ENCODE data around the gene NHLH1.

NHLH1 gene

GRCh38 chr1:160363951-160364735 lies 2.7 kb upstream of the NHLH1 start:
- Histone ChIP-seq H3K4me1 (ENCODE audit: low read length) (no peaks in the 10 kb centered on the region), H3K9me2 (replicated peaks; ENCODE audit: insufficient read depth, low read length) (no peaks in the 10 kb centered on the region), H3F3A (ENCODE audit: insufficient read depth, low read length) (no peaks in the 10 kb centered on the region), H3K9ac (ENCODE audit: low read length) (no peak overlapping the region), H4K20me1 (ENCODE audit: insufficient read depth, low read length) (no peaks in the 10 kb centered on the region), H3K4me2 (ENCODE audit: low read depth, low read length) (no peak overlapping the region), H3K79me2 (ENCODE audit: low read length) (no peaks in the 10 kb centered on the region), H2AFZ (ENCODE audit: low read length) (no peak overlapping the region), H3K27ac (ENCODE audit: low read length) (no peak overlapping the region), H3K4me3 (ENCODE audit: low read length) (no peak overlapping the region), H3K27me3 (replicated peaks; ENCODE audit: insufficient read depth, low read length) (no peaks in the 10 kb centered on the region), H3K36me3 (replicated peaks; ENCODE audit: insufficient read depth, low read length) (no peaks in the 10 kb centered on the region), H3K9me3 (replicated peaks; ENCODE audit: insufficient read depth, low read length) (no peaks in the 10 kb centered on the region)
- no peak for DNase-seq
- TF ChIP-seq EZH2phosphoT487 (IDR thresholded peaks at IDR 0.05; ENCODE audit: low read length) (no peak), CTCF (IDR thresholded peaks at IDR 0.05; ENCODE audit: low read length) (no peak), EZH2 (optimal IDR thresholded peaks at IDR 0.05; ENCODE audit: low read depth, low read length) (no peak)

- Histone ChIP-seq H3F3A (ENCODE audit: insufficient read depth, low read length) (no peaks in the 10 kb centered on the region), H3K4me2 (ENCODE audit: low read depth, low read length) (no peak overlapping the region), H3K9me3 (replicated peaks; ENCODE audit: insufficient read depth, low read length) (no peaks in the 10 kb centered on the region), H3K9me2 (replicated peaks; ENCODE audit: insufficient read depth, low read length) (no peaks in the 10 kb centered on the region), H3K79me2 (ENCODE audit: low read length) (no peaks in the 10 kb centered on the region), H3K4me3 (ENCODE audit: low read length) (no peak overlapping the region), H2AFZ (ENCODE audit: low read length) (no peak overlapping the region), H3K27me3 (replicated peaks; ENCODE audit: insufficient read depth, low read length) (no peaks in the 10 kb centered on the region), H3K4me1 (ENCODE audit: low read length) (no peaks in the 10 kb centered on the region), H3K9ac (ENCODE audit: low read length) (no peak overlapping the region), H3K27ac (ENCODE audit: low read length) (no peak overlapping the region), H3K36me3 (replicated peaks; ENCODE audit: insufficient read depth, low read length) (no peaks in the 10 kb centered on the region), H4K20me1 (ENCODE audit: insufficient read depth, low read length) (no peaks in the 10 kb centered on the region)
- TF ChIP-seq CTCF (IDR thresholded peaks at IDR 0.05; ENCODE audit: low read length) (no peak), EZH2phosphoT487 (IDR thresholded peaks at IDR 0.05; ENCODE audit: low read length) (no peak), EZH2 (optimal IDR thresholded peaks at IDR 0.05; ENCODE audit: low read depth, low read length) (no peak)
- no peak for DNase-seq
Measured at GRCh38 chr1:160365325-160365724, 1.5 kb upstream of the NHLH1 start.

GRCh38 chr1:160367516-160367900 lies 637 bp downstream of the NHLH1 start:
- Histone ChIP-seq H3F3A (ENCODE audit: insufficient read depth, low read length) (no peaks in the 10 kb centered on the region), H3K9me3 (replicated peaks; ENCODE audit: insufficient read depth, low read length) (no peaks in the 10 kb centered on the region), H4K20me1 (ENCODE audit: insufficient read depth, low read length) (no peaks in the 10 kb centered on the region), H3K4me2 (ENCODE audit: low read depth, low read length) (no peak overlapping the region), H3K4me1 (ENCODE audit: low read length) (no peaks in the 10 kb centered on the region), H3K4me3 (ENCODE audit: low read length) (no peak overlapping the region), H3K9ac (ENCODE audit: low read length) (no peak overlapping the region), H2AFZ (ENCODE audit: low read length) (no peak overlapping the region), H3K27ac (ENCODE audit: low read length) (no peak overlapping the region), H3K36me3 (replicated peaks; ENCODE audit: insufficient read depth, low read length) (no peaks in the 10 kb centered on the region), H3K79me2 (ENCODE audit: low read length) (no peaks in the 10 kb centered on the region), H3K9me2 (replicated peaks; ENCODE audit: insufficient read depth, low read length) (no peaks in the 10 kb centered on the region), H3K27me3 (replicated peaks; ENCODE audit: insufficient read depth, low read length) (no peaks in the 10 kb centered on the region)
- TF ChIP-seq EZH2 (optimal IDR thresholded peaks at IDR 0.05; ENCODE audit: low read depth, low read length): no peak
- no peak for TF ChIP-seq CTCF (IDR thresholded peaks at IDR 0.05; ENCODE audit: low read length)
- TF ChIP-seq EZH2phosphoT487 (IDR thresholded peaks at IDR 0.05; ENCODE audit: low read length): no peak
- DNase-seq: no peak
